ENCODE data around the gene CDC40. TPM values are rescaled to one million over a fixed set of nuclear protein-coding genes. Genes with fewer than 3 reads are reported as not detected.

The CDC40 gene
- total RNA-seq, 1 experiment from 2014 or later: 37.0 TPM

GRCh38 chr6:110139052-110139451 is 41.2 kb upstream of the CDC40 start:
- CTCF ChIA-PET: no interaction called here
- POLR2A ChIA-PET: no interaction called here
- Histone ChIP-seq H3K4me3 (ENCODE audit: low read depth in 2 of 2, low read length in 2 of 2) (no peak overlapping the region), H3K4me1 (ENCODE audit: control insufficient read depth, insufficient read depth, low read length) (no peaks in the 10 kb centered on the region), H3K9me3 (ENCODE audit: control insufficient read depth, insufficient read depth, low read depth, low read length) (peaks cover 7% of the 10 kb centered on the region; the same call in 1 of the 2 replicates), H3K36me3 (ENCODE audit: control insufficient read depth, insufficient read depth, low read length) (no peaks in the 10 kb centered on the region), H3K27ac (ENCODE audit: low read length) (no peak overlapping the region), H3K27me3 (ENCODE audit: control insufficient read depth, insufficient read depth, low read length) (no peaks in the 10 kb centered on the region)
- DNase-seq (ENCODE audit: low read depth, low spot score) (no peak), ATAC-seq (no peak; the same call in 1 of the 2 replicates)
- in situ Hi-C loops (cut with HindIII; ENCODE audit: low pct_unique_long_range_greater_than_20kb, low sequenced_read_pairs) (no loop called here), intact Hi-C loops (cut with micrococcal nuclease; ENCODE audit: unreplicated experiment) (no loop called here)
- no TSS peak for BruUV-seq (replicated peaks)
- no peak for TF ChIP-seq POLR2AphosphoS5 (IDR thresholded peaks at IDR 0.05; ENCODE audit: low read depth, low read length)
- TF ChIP-seq SIN3A (IDR thresholded peaks at IDR 0.05; ENCODE audit: borderline replicate concordance, insufficient read depth, low read depth, low read length): no peak
- TF ChIP-seq TCF7L2 (IDR thresholded peaks at IDR 0.05; ENCODE audit: low read depth, low read length): no peak
- TF ChIP-seq REST (IDR thresholded peaks at IDR 0.05; ENCODE audit: insufficient read depth in 1 of 2, low read depth in 2 of 2, low read length in 1 of 2): no peak
- no peak for TF ChIP-seq CTCF (IDR thresholded peaks at IDR 0.05)

- no peak for TF ChIP-seq SIN3A (IDR thresholded peaks at IDR 0.05; ENCODE audit: borderline replicate concordance, insufficient read depth, low read depth, low read length)
Measured at GRCh38 chr6:110140650-110141049, 39.6 kb upstream of the CDC40 start.

GRCh38 chr6:110147870-110148269 is 32.4 kb upstream of the CDC40 start:
- BruUV-seq (replicated peaks): no TSS peak
- CTCF ChIA-PET: no interaction called here
- in situ Hi-C loops (cut with HindIII; ENCODE audit: low pct_unique_long_range_greater_than_20kb, low sequenced_read_pairs): no loop called here
- no peak overlapping the region for H3K4me3 ChIP-seq (ENCODE audit: low read depth in 2 of 2, low read length in 2 of 2)
- no peak overlapping the region for H3K27ac ChIP-seq (ENCODE audit: low read length)
- H3K4me1 ChIP-seq (ENCODE audit: control insufficient read depth, insufficient read depth, low read length): no peaks in the 10 kb centered on the region
- no peaks in the 10 kb centered on the region for H3K27me3 ChIP-seq (ENCODE audit: control insufficient read depth, insufficient read depth, low read length)
- no peaks in the 10 kb centered on the region for H3K9me3 ChIP-seq (ENCODE audit: control insufficient read depth, insufficient read depth, low read depth, low read length)
- TF ChIP-seq REST (IDR thresholded peaks at IDR 0.05; ENCODE audit: insufficient read depth in 1 of 2, low read depth in 2 of 2, low read length in 1 of 2): no peak
- no peak for TF ChIP-seq CTCF (IDR thresholded peaks at IDR 0.05)
- TF ChIP-seq POLR2AphosphoS5 (IDR thresholded peaks at IDR 0.05; ENCODE audit: low read depth, low read length): no peak
- no peak for TF ChIP-seq TCF7L2 (IDR thresholded peaks at IDR 0.05; ENCODE audit: low read depth, low read length)
- TF ChIP-seq SIN3A (IDR thresholded peaks at IDR 0.05; ENCODE audit: borderline replicate concordance, insufficient read depth, low read depth, low read length): no peak
- ATAC-seq (no peak), DNase-seq (ENCODE audit: low read depth, low spot score) (no peak)
- POLR2A ChIA-PET: no interaction called here
- intact Hi-C loops (cut with micrococcal nuclease; ENCODE audit: unreplicated experiment): no loop called here
- H3K36me3 ChIP-seq (ENCODE audit: control insufficient read depth, insufficient read depth, low read length): no peaks in the 10 kb centered on the region

More at GRCh38 chr6:110140650-110141049, 39.6 kb upstream of the CDC40 start:
- BruUV-seq (replicated peaks): no TSS peak
- Histone ChIP-seq H3K27me3 (ENCODE audit: control insufficient read depth, insufficient read depth, low read length) (no peaks in the 10 kb centered on the region), H3K27ac (ENCODE audit: low read length) (peak overlapping the region; percentile 14; the same call in 1 of the 2 replicates), H3K4me3 (ENCODE audit: low read depth in 2 of 2, low read length in 2 of 2) (no peak overlapping the region), H3K9me3 (ENCODE audit: control insufficient read depth, insufficient read depth, low read depth, low read length) (peaks cover 7% of the 10 kb centered on the region; the same call in 1 of the 2 replicates), H3K4me1 (ENCODE audit: control insufficient read depth, insufficient read depth, low read length) (no peaks in the 10 kb centered on the region), H3K36me3 (ENCODE audit: control insufficient read depth, insufficient read depth, low read length) (no peaks in the 10 kb centered on the region)
- ATAC-seq (no peak), DNase-seq (ENCODE audit: low read depth, low spot score) (peak; percentile 12)
- in situ Hi-C loops (cut with HindIII; ENCODE audit: low pct_unique_long_range_greater_than_20kb, low sequenced_read_pairs): no loop called here
- ChIA-PET CTCF (no interaction called here), POLR2A (no interaction called here)
- intact Hi-C loops (cut with micrococcal nuclease; ENCODE audit: unreplicated experiment): no loop called here
